Naive thymus-derived CD4-positive, alpha-beta T cell (primary cell): Measurements from ENCODE around the gene PTGES2. TPM values are rescaled to one million over a fixed set of nuclear protein-coding genes. Genes with fewer than 3 reads are reported as not detected.
A peak's percentile ranks its signal among the peaks of the same experiment; 100 is the strongest.

Experiments used
- ATAC-seq: fragments of 150-1000 bp; cut with Tn5 transposase; 2 replicates; pipeline ENCODE4 v1.10.0; 2021; ENCODE audit warnings: mild to moderate bottlenecking, moderate library complexity
- CTCF ChIA-PET: fragments of 350-600 bp; sonication (Branson Sonifier 250); formaldehyde crosslinking; loops from one replicate; lab custom pipeline; 2021; ENCODE audit warnings: antibody characterized with exemption; lab: Charles Lee
- POLR2A ChIA-PET: fragments of 350-600 bp; sonication (Branson Sonifier 250); formaldehyde crosslinking; loops from one replicate; lab custom pipeline; 2021; ENCODE audit warnings: antibody characterized with exemption, inconsistent platforms; lab: Charles Lee
- DNase-seq, 9 donors: peaks; one replicate each; pipeline versions ENCODE4 v3.0.0 to v3.0.0-alpha.2; 2020 to 2022; ENCODE audit warnings: mixed read lengths in 1 of 9
- H3K27ac ChIP-seq: one replicate; pipeline ENCODE4 v1.7.0; 2013; ENCODE audit warnings: mild to moderate bottlenecking, low read depth, low read length, moderate library complexity
- H3K27me3 ChIP-seq, 2 donors: one replicate each; pipeline ENCODE4 v1.7.0; 2013; ENCODE audit warnings: low read length in 2 of 2, mild to moderate bottlenecking in 2 of 2, moderate library complexity in 2 of 2; ENCODE audit not compliant: control insufficient read depth in 2 of 2, insufficient read depth in 2 of 2
- H3K36me3 ChIP-seq, 3 experiments: 1 replicate in 2 of 3; 2 replicates in 1 of 3; pipeline ENCODE4 v1.7.0; 2013; ENCODE audit warnings: low read length in 3 of 3, mild to moderate bottlenecking in 3 of 3, moderate library complexity in 1 of 3; ENCODE audit not compliant: insufficient read depth in 3 of 3, control insufficient read depth in 2 of 3
- H3K4me1 ChIP-seq, 2 donors: one replicate each; pipeline ENCODE4 v1.7.0; 2013; ENCODE audit warnings: low read length in 2 of 2, mild to moderate bottlenecking in 2 of 2, moderate library complexity in 1 of 2; ENCODE audit not compliant: control insufficient read depth in 2 of 2, insufficient read depth in 2 of 2
- H3K4me3 ChIP-seq: 2 replicates; pipeline ENCODE4 v1.7.0; 2013; ENCODE audit warnings: mild to moderate bottlenecking, low read length
- H3K9me3 ChIP-seq, 3 experiments: 1 replicate in 2 of 3; 2 replicates in 1 of 3; pipeline ENCODE4 v1.7.0; 2013; ENCODE audit warnings: low read length in 3 of 3; ENCODE audit not compliant: control insufficient read depth in 2 of 3
- H3K27ac Mint-ChIP-seq, 9 donors: one replicate each; pipeline ENCODE4 v1.8.0; 2020 to 2022; ENCODE audit warnings: mixed read lengths in 9 of 9, mild to moderate bottlenecking in 8 of 9, moderate library complexity in 5 of 9, inconsistent platforms in 2 of 9
- H3K27me3 Mint-ChIP-seq, 5 donors: one replicate each; pipeline ENCODE4 v1.8.0; 2021 to 2022; ENCODE audit warnings: mixed read lengths in 5 of 5, mild to moderate bottlenecking in 1 of 5
- H3K36me3 Mint-ChIP-seq, 5 donors: one replicate each; pipeline ENCODE4 v1.8.0; 2020 to 2022; ENCODE audit warnings: mixed read lengths in 5 of 5, mild to moderate bottlenecking in 3 of 5, inconsistent platforms in 1 of 5
- H3K4me1 Mint-ChIP-seq, 7 donors: one replicate each; pipeline ENCODE4 v1.8.0; 2020 to 2022; ENCODE audit warnings: mixed read lengths in 7 of 7, mild to moderate bottlenecking in 3 of 7, inconsistent platforms in 1 of 7
- H3K4me3 Mint-ChIP-seq, 10 donors: one replicate each; pipeline ENCODE4 v1.8.0; 2020 to 2022; ENCODE audit warnings: mild to moderate bottlenecking in 10 of 10, mixed read lengths in 10 of 10, moderate library complexity in 6 of 10, inconsistent platforms in 2 of 10
- H3K9me3 Mint-ChIP-seq, 11 donors: one replicate each; pipeline ENCODE4 v1.8.0; 2020 to 2022; ENCODE audit warnings: mixed read lengths in 11 of 11, mild to moderate bottlenecking in 4 of 11, inconsistent platforms in 1 of 11, moderate library complexity in 1 of 11
- intact Hi-C, 2 donors: fragments of 100-400 bp; cut with micrococcal nuclease; formaldehyde crosslinking; loops; one replicate each; pipeline ENCODE4 v1.15.1; 2023
- polyA plus RNA-seq, 2 donors: library from polyadenylated mRNA; unstranded; fragments of 300-500 nt; fragmentation: Illumina TruSeq; gene quantifications; one replicate each; pipeline ENCODE4 v1.2.3, GENCODE V29; 2021
- total RNA-seq, 6 experiments: library from RNA in 5 of 6; stranded (reverse) in 5 of 6; gene quantifications; 1 replicate in 5 of 6; 2 replicates in 1 of 6; pipeline ENCODE4 v1.2.3 and lab custom pipeline; 2021 to 2026

PTGES2 gene
- total and polyA plus RNA-seq, 7 experiments from 2014 or later = 32.3 to 70.8 (median 60.8) TPM

- H3K27ac ChIP-seq = no peak overlapping the region
- no peak overlapping the region for H3K4me3 ChIP-seq
- POLR2A ChIA-PET = interaction anchor here (0.7 to 1.7 kb wide), 6 partner anchors 11 to 1205 kb away, joined by 3 to 5 read pairs (median 3); partner anchors contain the start of gene BBLN
- H3K36me3 ChIP-seq = peaks cover 0 to 57% (median 4%) of the 10 kb centered on the region in 3 experiments
- no peaks in the 10 kb centered on the region for H3K9me3 ChIP-seq
- Mint-ChIP-seq H3K27me3 (no peaks in the 10 kb centered on the region), H3K4me3 (peak overlapping the region in 4 of 10 donors; percentile 3 to 59 (median 36)), H3K27ac (peak overlapping the region in 8 of 9 donors; percentile 11 to 88 (median 60)), H3K4me1 (peaks cover 6 to 13% (median 7%) of the 10 kb centered on the region in 7 donors), H3K36me3 (peaks cover 0 to 6% (median 6%) of the 10 kb centered on the region in 5 donors), H3K9me3 (peaks cover 0 to 3% (median 0%) of the 10 kb centered on the region in 11 donors)
- peaks cover 0 to 7% of the 10 kb centered on the region in 2 donors for H3K4me1 ChIP-seq
- ATAC-seq (peak; percentile 97), DNase-seq (peak; percentile 82 to 99 (median 92))
- intact Hi-C loops = loop anchor here (1.0 to 5.0 kb wide), 8 partner anchors 10 to 383 kb away; partner anchors contain the start of gene TOR2A (in 1 of the 2)
- H3K27me3 ChIP-seq = no peaks in the 10 kb centered on the region
- CTCF ChIA-PET = interaction anchor here (0.5 to 1.8 kb wide), 15 partner anchors 11 to 1368 kb away, joined by 3 to 13 read pairs (median 3); no protein-coding TSS in a partner anchor
These were observed 9.7 kb downstream of the PTGES2 start for GRCh38 chr9:128117613-128118471.

- H3K27ac ChIP-seq = no peak overlapping the region
- H3K27me3 Mint-ChIP-seq = no peaks in the 10 kb centered on the region
- POLR2A ChIA-PET = interaction anchor here (0.6 to 0.9 kb wide), 3 partner anchors 45 to 866 kb away, joined by 3 to 7 read pairs (median 3); no protein-coding TSS in a partner anchor
These were observed 11.1 kb downstream of the PTGES2 start for GRCh38 chr9:128116104-128117083.

GRCh38 chr9:128115187-128116103 is 12.1 kb downstream of the PTGES2 start:
- ChIA-PET CTCF (interaction anchor here (0.6 to 1.4 kb wide), 6 partner anchors 10 to 874 kb away, joined by 3 to 5 read pairs (median 4); no protein-coding TSS in a partner anchor), POLR2A (interaction anchor here (0.6 to 1.6 kb wide), 3 partner anchors 21 to 46 kb away, joined by 3 to 5 read pairs (median 3); no protein-coding TSS in a partner anchor)
- peak; percentile 57 for ATAC-seq
- Histone ChIP-seq H3K36me3 (peaks cover 0 to 37% (median 10%) of the 10 kb centered on the region in 3 experiments), H3K27ac (no peak overlapping the region), H3K27me3 (no peaks in the 10 kb centered on the region), H3K4me3 (no peak overlapping the region), H3K4me1 (peaks cover 0 to 7% of the 10 kb centered on the region in 2 donors), H3K9me3 (no peaks in the 10 kb centered on the region)
- Mint-ChIP-seq H3K4me3 (no peak overlapping the region), H3K36me3 (peaks cover 0 to 11% (median 9%) of the 10 kb centered on the region in 5 donors), H3K27me3 (no peaks in the 10 kb centered on the region), H3K9me3 (peaks cover 0 to 3% (median 0%) of the 10 kb centered on the region in 11 donors), H3K4me1 (peaks cover 6 to 13% (median 7%) of the 10 kb centered on the region in 7 donors), H3K27ac (no peak overlapping the region)
- intact Hi-C loops = loop anchor here (2.0 to 5.0 kb wide), 5 partner anchors 23 to 173 kb away; no protein-coding TSS in a partner anchor
- no peak for DNase-seq

More at GRCh38 chr9:128116104-128117083, 11.1 kb downstream of the PTGES2 start:
- peaks cover 0 to 7% of the 10 kb centered on the region in 2 donors for H3K4me1 ChIP-seq
- Mint-ChIP-seq H3K9me3 (peaks cover 0 to 3% (median 0%) of the 10 kb centered on the region in 11 donors), H3K4me1 (peaks cover 6 to 13% (median 7%) of the 10 kb centered on the region in 7 donors), H3K4me3 (no peak overlapping the region), H3K27ac (no peak overlapping the region), H3K36me3 (peaks cover 0 to 11% (median 8%) of the 10 kb centered on the region in 5 donors)
- no peak for DNase-seq
- no peak for ATAC-seq
- H3K9me3 ChIP-seq = no peaks in the 10 kb centered on the region
- CTCF ChIA-PET = interaction anchor here (0.6 to 1.6 kb wide), 7 partner anchors 9 to 186 kb away, joined by 3 to 6 read pairs (median 5); no protein-coding TSS in a partner anchor
- peaks cover 0 to 47% (median 4%) of the 10 kb centered on the region in 3 experiments for H3K36me3 ChIP-seq
- no peaks in the 10 kb centered on the region for H3K27me3 ChIP-seq
- intact Hi-C loops = loop anchor here (1.0 to 5.0 kb wide), 8 partner anchors 12 to 381 kb away; partner anchors contain the start of gene TOR2A (in 1 of the 2)
- H3K4me3 ChIP-seq = no peak overlapping the region

GRCh38 chr9:128114326-128115186 is 13.0 kb downstream of the PTGES2 start:
- H3K9me3 ChIP-seq = no peaks in the 10 kb centered on the region
- H3K4me3 Mint-ChIP-seq = no peak overlapping the region
- ChIA-PET POLR2A (interaction anchor here (1.5 to 1.6 kb wide), 2 partner anchors 20 to 47 kb away, joined by 5 to 6 read pairs; partner anchors contain the start of genes NAIF1 and SLC25A25), CTCF (interaction anchor here (0.6 to 1.4 kb wide), 2 partner anchors 14 to 875 kb away, joined by 3 to 4 read pairs; no protein-coding TSS in a partner anchor)
- H3K4me3 ChIP-seq = no peak overlapping the region
- no peak for ATAC-seq
- H3K27ac Mint-ChIP-seq = peak overlapping the region in 1 of 9 donors; percentile 46
- no peaks in the 10 kb centered on the region for H3K27me3 ChIP-seq
- H3K36me3 ChIP-seq = peaks cover 0 to 37% (median 10%) of the 10 kb centered on the region in 3 experiments
- intact Hi-C loops = loop anchor here in 1 of 2 donors (5.0 kb wide), 2 partner anchors 43 to 77 kb away; no protein-coding TSS in a partner anchor
- no peak for DNase-seq
- H3K27me3 Mint-ChIP-seq = no peaks in the 10 kb centered on the region
- H3K27ac ChIP-seq = no peak overlapping the region
- peaks cover 0 to 7% of the 10 kb centered on the region in 2 donors for H3K4me1 ChIP-seq
- H3K36me3 Mint-ChIP-seq = peaks cover 0 to 14% (median 11%) of the 10 kb centered on the region in 5 donors
- H3K9me3 Mint-ChIP-seq = peaks cover 0 to 3% (median 0%) of the 10 kb centered on the region in 11 donors
- H3K4me1 Mint-ChIP-seq = peaks cover 7 to 16% (median 9%) of the 10 kb centered on the region in 7 donors
